22Rv1 (cell line): ENCODE measurements around the gene ICA1.

Experiments
- H3K27ac ChIP-seq: fragments of 450-650 bp; 2 replicates; pipeline ENCODE4 v1.5.1; 2017
- ZFX ChIP-seq: fragments of 450-650 bp; IDR thresholded peaks from 2 replicates; pipeline ENCODE4 v1.6.1; 2017; ENCODE audit warnings: antibody characterized with exemption, borderline replicate concordance
- TF ChIP-seq, protein P1 (sequence below): fragments of 450-650 bp; IDR thresholded peaks from 2 replicates; pipeline ENCODE4 v1.5.1; 2017; ENCODE audit warnings: mild to moderate bottlenecking

Gene ICA1

DNA sequence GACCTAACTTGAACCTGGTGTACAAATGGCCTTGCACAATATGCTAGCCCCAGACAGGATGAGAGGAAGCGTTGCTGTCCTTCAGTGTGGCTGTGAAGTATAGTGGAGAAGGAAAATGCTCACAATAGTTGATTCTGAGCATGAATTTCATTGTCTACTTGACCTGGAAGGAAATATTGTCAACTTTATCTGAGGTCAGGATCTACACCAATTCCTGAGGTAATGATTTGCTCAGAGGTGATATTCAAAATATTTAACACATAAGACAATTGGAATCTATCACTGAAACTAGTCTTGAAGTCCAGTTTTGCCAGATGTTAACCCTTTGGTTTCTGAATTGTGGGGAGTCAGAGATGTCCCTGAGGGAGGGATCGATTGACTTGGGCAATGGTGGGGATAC lies 20.9 kb upstream of the ICA1 start:
- TF ChIP-seq ZFX = no peak
- TF ChIP-seq, protein P1, sequence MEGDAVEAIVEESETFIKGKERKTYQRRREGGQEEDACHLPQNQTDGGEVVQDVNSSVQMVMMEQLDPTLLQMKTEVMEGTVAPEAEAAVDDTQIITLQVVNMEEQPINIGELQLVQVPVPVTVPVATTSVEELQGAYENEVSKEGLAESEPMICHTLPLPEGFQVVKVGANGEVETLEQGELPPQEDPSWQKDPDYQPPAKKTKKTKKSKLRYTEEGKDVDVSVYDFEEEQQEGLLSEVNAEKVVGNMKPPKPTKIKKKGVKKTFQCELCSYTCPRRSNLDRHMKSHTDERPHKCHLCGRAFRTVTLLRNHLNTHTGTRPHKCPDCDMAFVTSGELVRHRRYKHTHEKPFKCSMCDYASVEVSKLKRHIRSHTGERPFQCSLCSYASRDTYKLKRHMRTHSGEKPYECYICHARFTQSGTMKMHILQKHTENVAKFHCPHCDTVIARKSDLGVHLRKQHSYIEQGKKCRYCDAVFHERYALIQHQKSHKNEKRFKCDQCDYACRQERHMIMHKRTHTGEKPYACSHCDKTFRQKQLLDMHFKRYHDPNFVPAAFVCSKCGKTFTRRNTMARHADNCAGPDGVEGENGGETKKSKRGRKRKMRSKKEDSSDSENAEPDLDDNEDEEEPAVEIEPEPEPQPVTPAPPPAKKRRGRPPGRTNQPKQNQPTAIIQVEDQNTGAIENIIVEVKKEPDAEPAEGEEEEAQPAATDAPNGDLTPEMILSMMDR = no peak
- no peak overlapping the region for H3K27ac ChIP-seq

DNA sequence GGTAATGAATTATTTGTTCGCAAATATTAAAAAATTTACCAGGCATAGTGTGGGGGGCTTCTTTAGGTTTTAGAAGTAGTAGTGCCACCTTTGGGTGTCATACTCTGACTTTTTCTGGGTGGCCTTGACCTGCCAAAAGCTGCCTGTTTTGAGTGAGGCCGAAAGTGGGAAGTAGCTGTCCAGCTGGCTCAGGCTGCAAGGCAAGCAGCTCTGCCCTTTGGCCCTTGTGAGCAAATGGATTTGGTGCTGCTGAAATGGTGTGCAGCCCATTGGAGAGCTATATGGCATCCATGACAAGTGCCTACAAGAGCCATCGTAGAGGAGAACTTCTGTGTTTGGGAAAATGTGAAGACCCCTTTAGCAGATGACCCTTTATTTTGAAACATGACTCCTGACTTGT lies 20.2 kb upstream of the ICA1 start:
- no peak for TF ChIP-seq ZFX
- TF ChIP-seq, protein P1 = no peak
- H3K27ac ChIP-seq = no peak overlapping the region

DNA sequence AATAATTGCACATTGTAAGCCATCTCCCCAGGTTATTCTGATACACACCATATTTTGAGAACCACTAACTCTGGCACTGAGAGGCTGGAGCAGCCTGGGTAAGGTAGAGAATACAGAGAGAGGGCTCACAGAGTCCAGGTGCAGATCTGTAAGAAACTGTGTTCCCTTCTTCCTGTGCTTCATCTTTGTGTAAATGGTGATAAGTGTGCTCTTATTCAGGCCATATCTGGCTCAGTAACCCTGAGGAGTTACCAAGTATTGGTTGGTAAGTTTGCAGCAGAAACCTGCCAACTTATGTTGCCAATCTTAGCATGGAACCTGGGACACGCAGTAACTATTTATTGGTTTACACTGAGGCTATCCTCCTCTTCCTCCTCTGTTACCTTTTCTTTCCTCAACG lies 16.2 kb upstream of the ICA1 start:
- no peak for TF ChIP-seq ZFX
- no peak overlapping the region for H3K27ac ChIP-seq

DNA sequence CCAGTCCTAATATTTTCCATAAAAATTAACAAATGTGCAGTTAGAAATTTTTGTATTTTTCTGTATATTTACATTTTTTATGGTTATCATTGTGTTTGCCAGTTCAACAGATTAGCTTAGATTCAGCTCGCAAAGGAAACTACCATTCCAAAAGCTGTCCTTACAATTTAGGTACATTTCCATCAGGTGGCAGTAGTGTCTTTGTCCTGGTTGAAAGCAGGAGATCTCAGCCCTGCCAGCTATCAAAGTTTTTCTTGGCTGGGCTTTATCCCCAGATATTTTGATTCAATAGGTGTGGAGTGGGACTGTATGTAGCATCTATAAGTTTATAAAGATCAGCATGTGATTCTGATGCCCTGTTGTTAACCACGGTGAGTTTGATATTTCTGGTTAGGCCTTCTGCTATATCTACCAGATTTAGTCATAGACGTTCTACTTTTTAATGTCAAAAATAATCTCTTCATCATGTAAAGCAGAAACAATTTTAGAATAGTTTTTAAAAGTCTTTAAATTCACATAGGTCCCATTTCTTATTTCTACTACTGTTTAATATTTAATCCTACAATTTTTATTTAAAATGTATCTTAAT lies 15.5 kb upstream of the ICA1 start:
- TF ChIP-seq, protein P1 = peak; percentile 70
- no peak for TF ChIP-seq ZFX
- H3K27ac ChIP-seq = no peak overlapping the region

DNA sequence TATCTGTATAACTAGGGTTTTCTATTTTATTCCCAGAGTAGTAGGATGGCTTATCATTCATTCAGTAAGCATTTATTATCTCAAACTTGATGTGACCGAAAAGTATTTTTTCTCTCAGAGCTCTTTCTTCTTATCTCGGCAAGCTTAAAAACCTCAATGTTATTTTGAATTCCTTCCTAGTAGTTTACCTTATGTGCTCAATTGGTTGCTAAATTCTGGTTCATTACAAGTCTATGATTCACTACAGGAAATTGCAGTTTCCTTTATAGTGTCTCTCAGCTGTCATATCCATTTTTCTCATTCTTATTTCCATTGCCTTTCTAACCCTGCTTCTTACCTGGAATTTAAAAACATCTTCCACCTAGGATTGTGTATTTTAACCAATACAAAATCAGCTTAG lies 12.6 kb upstream of the ICA1 start:
- H3K27ac ChIP-seq = no peak overlapping the region

DNA sequence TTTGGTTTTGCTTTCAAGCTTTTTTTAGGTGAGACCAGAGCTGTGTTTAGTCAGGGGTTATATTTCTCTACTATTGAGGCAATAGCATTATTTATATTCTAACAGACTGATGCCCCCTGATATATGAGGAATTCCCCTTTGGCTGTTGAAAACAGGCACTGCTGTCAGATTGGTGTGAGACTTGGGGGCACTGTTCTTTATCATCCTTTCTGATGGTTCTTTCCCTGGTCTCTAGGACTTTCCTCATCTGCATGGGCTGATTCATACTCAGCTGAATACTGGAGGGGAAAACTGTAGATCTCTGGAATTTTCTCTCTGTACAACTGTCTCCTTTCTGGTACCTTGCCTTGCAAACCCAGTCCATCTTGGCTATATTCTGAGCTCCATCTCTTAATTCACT lies 10.0 kb upstream of the ICA1 start:
- H3K27ac ChIP-seq = no peak overlapping the region
- no peak for TF ChIP-seq ZFX
- TF ChIP-seq, protein P1 = no peak

More for the DNA sequence above, 12.6 kb upstream of the ICA1 start:
- no peak for TF ChIP-seq ZFX
- TF ChIP-seq, protein P1 = no peak

DNA sequence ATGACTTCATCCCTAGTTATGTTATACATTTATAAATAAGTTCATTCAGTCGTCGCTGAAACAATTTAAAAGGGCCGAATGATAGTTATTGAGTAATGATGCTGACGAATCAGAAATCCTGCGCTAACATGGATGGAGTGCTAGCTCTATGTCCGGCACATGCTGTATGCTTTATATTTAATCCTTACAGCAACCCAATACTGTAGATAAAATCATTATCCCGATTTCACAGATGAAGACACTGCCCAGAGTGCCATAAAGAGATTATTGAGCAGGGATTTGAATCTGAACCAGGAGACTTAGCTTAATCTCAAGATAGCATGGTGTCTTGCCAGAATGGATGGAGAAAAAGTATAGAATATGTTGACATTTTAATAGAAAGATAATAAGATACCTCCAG lies 1.1 kb upstream of the ICA1 start:
- peak overlapping the region; percentile 76; the same call in 1 of the 2 replicates for H3K27ac ChIP-seq
- no peak for TF ChIP-seq ZFX
- TF ChIP-seq, protein P1 = no peak
